Stimulated activated CD8-positive, alpha-beta memory T cell treated with anti-CD3 and anti-CD28 coated beads, Interleukin-12 subunit alpha, Interleukin-12 subunit beta, amount 100 ng/mL, for 1 hour (primary cell): ENCODE measurements around the gene LRFN3.
"Not testable (repeated sequence)": the region's sequence is repeated elsewhere in the genome, so short reads cannot be mapped to it uniquely, and the experiment has no call there.

Source experiments
- DNase-seq: peaks from one replicate; pipeline ENCODE4 v3.0.0-alpha.2; 2020; ENCODE audit warnings: low read depth

LRFN3 gene

GRCh38 chr19:35977446-35978222 lies 41.5 kb downstream of the LRFN3 start:
- DNase-seq: no peak

GRCh38 chr19:35978271-35978670 lies 42.1 kb downstream of the LRFN3 start:
- no peak for DNase-seq

GRCh38 chr19:35978832-35979365 lies 42.7 kb downstream of the LRFN3 start:
- no peak for DNase-seq

GRCh38 chr19:35980997-35981396 lies 44.8 kb downstream of the LRFN3 start:
- not testable (repeated sequence) for DNase-seq

- no peak for DNase-seq
Observed at GRCh38 chr19:35983177-35983576, 47.0 kb downstream of the LRFN3 start.

- no peak for DNase-seq
Observed at GRCh38 chr19:35986111-35986510, 49.9 kb downstream of the LRFN3 start.

GRCh38 chr19:35986664-35987570 lies 50.7 kb downstream of the LRFN3 start:
- no peak for DNase-seq

GRCh38 chr19:35987571-35987896 lies 51.4 kb downstream of the LRFN3 start:
- no peak for DNase-seq

GRCh38 chr19:35988824-35989223 lies 52.6 kb downstream of the LRFN3 start:
- no peak for DNase-seq

- DNase-seq: no peak
Observed at GRCh38 chr19:35990156-35990555, 54.0 kb downstream of the LRFN3 start.

GRCh38 chr19:35990771-35991730 lies 54.9 kb downstream of the LRFN3 start:
- no peak for DNase-seq

- no peak for DNase-seq
Observed at GRCh38 chr19:35991731-35992450, 55.7 kb downstream of the LRFN3 start.

GRCh38 chr19:35992907-35993765 lies 57.0 kb downstream of the LRFN3 start:
- DNase-seq: no peak

GRCh38 chr19:35993923-35994598 lies 57.9 kb downstream of the LRFN3 start:
- no peak for DNase-seq
